Ovary (tissue), 3 donors: ENCODE results near the gene TBX18.

ENCODE experiments used
- CTCF ChIP-seq, 3 donors: fragments of 450-650 bp in 2 of 3; fragments of 200-600 bp in 1 of 3; IDR thresholded peaks; one replicate each; pipeline versions ENCODE4 v1.5.1 to v1.8.0; 2016 to 2022; ENCODE audit warnings: antibody characterized with exemption in 3 of 3, mild to moderate bottlenecking in 1 of 3
- EP300 ChIP-seq: sonication (generic); formaldehyde crosslinking; IDR thresholded peaks from one replicate; pipeline ENCODE4 v1.6.1; 2017; ENCODE audit warnings: antibody characterized with exemption
- POLR2A ChIP-seq: fragments of 450-650 bp; IDR thresholded peaks from one replicate; pipeline ENCODE4 v1.6.1; 2017; ENCODE audit warnings: antibody characterized with exemption, mild to moderate bottlenecking, moderate library complexity
- donor health status: DM: no; HTN: no; CAD: no.

GRCh38 chr6:84779917-84780316, 15.5 kb upstream of the TBX18 start:
- TF ChIP-seq POLR2A (no peak), CTCF (IDR thresholded peaks at IDR 0.05) (no peak), EP300 (no peak)
